A673 (cell line): ENCODE results near the gene DNAJA4. TPM values are rescaled to one million over a fixed set of nuclear protein-coding genes. Genes with fewer than 3 reads are reported as not detected.

Experiments used
- BruUV-seq: library from RNA; stranded (reverse); fragments of 400-500 nt; replicated peaks from 2 replicates; lab custom pipeline; 2021; lab: Mats Ljungman, UMichigan
- CTCF ChIA-PET: fragments of 300-600 bp; sonication (Branson Sonifier 250); formaldehyde crosslinking; loops from one replicate; lab custom pipeline; 2022; ENCODE audit warnings: antibody characterized with exemption; lab: Charles Lee
- POLR2A ChIA-PET: fragments of 300-600 bp; sonication (Branson Sonifier 250); formaldehyde crosslinking; loops from one replicate; lab custom pipeline; 2022; ENCODE audit warnings: antibody characterized with exemption; ENCODE audit not compliant: low non-redundant PET; lab: Charles Lee
- DNase-seq: peaks from one replicate; pipeline ENCODE4 v3.0.0-alpha.2; 2015; ENCODE audit warnings: low spot score
- H3K27ac ChIP-seq: fragments of 200-600 bp; sonication (generic); 2 replicates; pipeline ENCODE4 v1.5.1; 2016; ENCODE audit warnings: mixed run types, low read depth, mild to moderate bottlenecking, mixed read lengths, antibody characterized with exemption, low read length; ENCODE audit not compliant: poor library complexity, severe bottlenecking
- H3K27me3 ChIP-seq: fragments of 200-600 bp; sonication (generic); replicated peaks from 2 replicates; pipeline ENCODE4 v1.6.1; 2017; ENCODE audit warnings: mixed run types, low read depth, mild to moderate bottlenecking, mixed read lengths, antibody characterized with exemption, low read length; ENCODE audit not compliant: insufficient read depth, poor library complexity
- H3K36me3 ChIP-seq: fragments of 200-600 bp; sonication (generic); 2 replicates; pipeline ENCODE4 v1.6.1; 2016; ENCODE audit warnings: mixed run types, mild to moderate bottlenecking, mixed read lengths, antibody characterized with exemption, low read length; ENCODE audit not compliant: insufficient read depth, poor library complexity, severe bottlenecking
- H3K4me1 ChIP-seq: fragments of 200-600 bp; sonication (generic); 2 replicates; pipeline ENCODE4 v1.6.1; 2017; ENCODE audit warnings: mixed run types, mild to moderate bottlenecking, mixed read lengths, antibody characterized with exemption, low read length; ENCODE audit not compliant: insufficient read depth, poor library complexity, severe bottlenecking
- H3K4me3 ChIP-seq: fragments of 200-600 bp; sonication (generic); 2 replicates; pipeline ENCODE4 v1.5.1; 2016; ENCODE audit warnings: low read depth, mixed run types, mild to moderate bottlenecking, mixed read lengths, low read length; ENCODE audit not compliant: poor library complexity, severe bottlenecking
- H3K9me3 ChIP-seq: fragments of 200-600 bp; sonication (generic); 2 replicates; pipeline ENCODE4 v1.6.1; 2016; ENCODE audit warnings: mixed run types, low read depth, mild to moderate bottlenecking, mixed read lengths, antibody characterized with exemption, low read length; ENCODE audit not compliant: poor library complexity, severe bottlenecking
- CTCF ChIP-seq: fragments of 300-800, 200-600 bp; sonication (generic); conservative IDR thresholded peaks from 2 replicates; pipeline ENCODE4 v1.5.1; 2017; ENCODE audit warnings: low read depth, mild to moderate bottlenecking, antibody characterized with exemption, low read length, moderate library complexity, mixed read lengths
- EZH2 ChIP-seq: fragments of 200-600 bp; sonication (generic); IDR thresholded peaks from 2 replicates; pipeline ENCODE4 v1.6.1; 2017; ENCODE audit warnings: borderline replicate concordance, low read depth, mild to moderate bottlenecking, mixed read lengths, antibody characterized with exemption, low read length; ENCODE audit not compliant: poor library complexity, severe bottlenecking
- intact Hi-C: fragments of 100-400 bp; cut with micrococcal nuclease; formaldehyde crosslinking; loops from one replicate; pipeline ENCODE4 v1.10.0; 2022; ENCODE audit not compliant: unreplicated experiment
- total RNA-seq: library from RNA; stranded (reverse); gene quantifications from 2 replicates; pipeline ENCODE4 v1.2.3, GENCODE V29; 2021

The DNAJA4 gene
- total RNA-seq, 1 experiment from 2014 or later = 15.7 TPM

GRCh38 chr15:78272776-78273175 is 8.4 kb downstream of the DNAJA4 start:
- no TSS peak for BruUV-seq
- Histone ChIP-seq H3K36me3 (no peaks in the 10 kb centered on the region), H3K27me3 (no peaks in the 10 kb centered on the region), H3K4me3 (no peak overlapping the region), H3K27ac (no peak overlapping the region), H3K4me1 (peaks cover 6% of the 10 kb centered on the region), H3K9me3 (no peaks in the 10 kb centered on the region)
- TF ChIP-seq EZH2 (no peak), CTCF (no peak)
- POLR2A ChIA-PET = no interaction called here
- peak; percentile 38 for DNase-seq
- intact Hi-C loops = no loop called here
- CTCF ChIA-PET = interaction anchor here (0.5 kb wide), 1 partner anchor 123 kb away, joined by 3 read pairs; no protein-coding TSS in a partner anchor

GRCh38 chr15:78274994-78275393 is 10.6 kb downstream of the DNAJA4 start:
- ChIA-PET CTCF (no interaction called here), POLR2A (interaction anchor here (0.6 kb wide), 1 partner anchor 163 kb away, joined by 3 read pairs; the partner anchor contains the start of gene IREB2)
- no peak for DNase-seq
- H3K9me3 ChIP-seq = no peaks in the 10 kb centered on the region
- H3K4me3 ChIP-seq = no peak overlapping the region
- BruUV-seq = no TSS peak
- TF ChIP-seq EZH2 = no peak
- no peak for TF ChIP-seq CTCF
- no peaks in the 10 kb centered on the region for H3K36me3 ChIP-seq
- peaks cover 6% of the 10 kb centered on the region for H3K4me1 ChIP-seq
- no peak overlapping the region for H3K27ac ChIP-seq
- intact Hi-C loops = no loop called here
- no peaks in the 10 kb centered on the region for H3K27me3 ChIP-seq

GRCh38 chr15:78276064-78276943 is 11.9 kb downstream of the DNAJA4 start:
- H3K27me3 ChIP-seq = no peaks in the 10 kb centered on the region
- POLR2A ChIA-PET = no interaction called here
- TF ChIP-seq EZH2 = no peak
- TF ChIP-seq CTCF = no peak

More at GRCh38 chr15:78276064-78276943, 11.9 kb downstream of the DNAJA4 start:
- Histone ChIP-seq H3K36me3 (no peaks in the 10 kb centered on the region), H3K4me3 (no peak overlapping the region), H3K9me3 (no peaks in the 10 kb centered on the region), H3K4me1 (peaks cover 6% of the 10 kb centered on the region), H3K27ac (no peak overlapping the region)
- CTCF ChIA-PET = no interaction called here
- intact Hi-C loops = no loop called here
- no TSS peak for BruUV-seq
- DNase-seq = no peak
